Sigmoid colon (tissue), 7 donors: Measurements from ENCODE around the gene MED31. TPM values are rescaled to one million over a fixed set of nuclear protein-coding genes. Genes with fewer than 3 reads are reported as not detected.

Experiments used
- DNase-seq: peaks from one replicate; pipeline ENCODE4 v3.0.0-alpha.2; 2019
- H3K27ac ChIP-seq, 4 donors: fragments of 200-600 bp; sonication (generic); one replicate each; pipeline ENCODE4 v1.5.1; 2016 to 2019; ENCODE audit warnings: mild to moderate bottlenecking in 1 of 4
- H3K27me3 ChIP-seq, 3 donors: fragments of 200-600 bp; sonication (generic); one replicate each; pipeline ENCODE4 v1.5.1; 2019; ENCODE audit warnings: mild to moderate bottlenecking in 1 of 3
- H3K36me3 ChIP-seq, 4 donors: fragments of 200-600 bp; sonication (generic); one replicate each; pipeline ENCODE4 v1.5.1; 2016 to 2019
- H3K4me1 ChIP-seq, 4 donors: fragments of 200-600 bp; sonication (generic); one replicate each; pipeline ENCODE4 v1.5.1; 2017 to 2019
- H3K4me3 ChIP-seq, 4 donors: fragments of 200-600 bp; sonication (generic); one replicate each; pipeline ENCODE4 v1.5.1; 2017 to 2019; ENCODE audit warnings: mild to moderate bottlenecking in 2 of 4, moderate library complexity in 1 of 4
- H3K9me3 ChIP-seq, 4 donors: fragments of 200-600 bp in 3 of 4; sonication (generic) in 3 of 4; one replicate each; pipeline versions ENCODE4 v1.5.1 to v1.6.1; 2013 to 2019
- CTCF ChIP-seq, 4 experiments: fragments of 450-650 bp in 3 of 4; fragments of 200-600 bp in 1 of 4; IDR thresholded peaks; one replicate each; pipeline ENCODE4 v1.5.1; 2016 to 2019; ENCODE audit warnings: antibody characterized with exemption in 4 of 4, mild to moderate bottlenecking in 3 of 4, moderate library complexity in 2 of 4
- EP300 ChIP-seq, 4 donors: sonication (generic); formaldehyde crosslinking; IDR thresholded peaks; one replicate each; pipeline ENCODE4 v1.6.1; 2017; ENCODE audit warnings: antibody characterized with exemption in 4 of 4
- POLR2A ChIP-seq, 2 donors: fragments of 450-650 bp; IDR thresholded peaks; one replicate each; pipeline ENCODE4 v1.6.1; 2016; ENCODE audit warnings: antibody characterized with exemption in 2 of 2, mild to moderate bottlenecking in 2 of 2, moderate library complexity in 2 of 2
- POLR2AphosphoS5 ChIP-seq, 4 donors: sonication (generic); formaldehyde crosslinking; IDR thresholded peaks; one replicate each; pipeline ENCODE4 v1.6.1; 2017; ENCODE audit warnings: antibody characterized with exemption in 4 of 4
- WGBS, 2 donors: extraction: QIAGEN DNeasy Blood & Tissue Kit; methylation state at CpG; one replicate each; pipeline ENCODE4 v1.1.7; 2013; 5-methylcytosine and 5-hydroxymethylcytosine counted together
- intact Hi-C: fragments of 100-400 bp; cut with DNase I; formaldehyde crosslinking; loops from one replicate; pipeline ENCODE4 v1.15.1; 2023
- polyA plus RNA-seq, 3 donors: library from polyadenylated mRNA; stranded (reverse); fragments of 200-250 nt; gene quantifications; one replicate each; pipeline ENCODE4 v1.2.3, GENCODE V29; 2013
- total RNA-seq, 4 donors: library from RNA; depleted of rRNA; stranded (reverse); fragments of >200 nt; gene quantifications; one replicate each; pipeline ENCODE4 v1.1.0, GENCODE V29; 2016
- donor health status: healthy with polysubstance abuse.
- donor health status: Bipolar disorder and iron deficiency.
- donor health status: healthy.

Gene MED31
- total and polyA plus RNA-seq, 7 donors = 2.0 to 24.0 (median 8.6) TPM

- 64 to 86% methylated on average over 5 of the region's 5 CpGs for WGBS, 2 donors
- TF ChIP-seq EP300 (IDR thresholded peaks at IDR 0.05) (no peak), POLR2A (IDR thresholded peaks at IDR 0.05) (no peak), POLR2AphosphoS5 (IDR thresholded peaks at IDR 0.05) (no peak), CTCF (IDR thresholded peaks at IDR 0.05) (no peak)
- no peaks in the 10 kb centered on the region for H3K9me3 ChIP-seq
- no peaks in the 10 kb centered on the region for H3K36me3 ChIP-seq
- intact Hi-C loops = no loop called here
- no peaks in the 10 kb centered on the region for H3K4me1 ChIP-seq
- H3K4me3 ChIP-seq = no peak overlapping the region
- no peak overlapping the region for H3K27ac ChIP-seq
- H3K27me3 ChIP-seq = peaks cover 0 to 27% (median 0%) of the 10 kb centered on the region in 3 donors
- DNase-seq = no peak
Observed at GRCh38 chr17:6681671-6682070, 30.3 kb upstream of the MED31 start.

- intact Hi-C loops = no loop called here
- WGBS, 2 donors = 50 to 78% methylated on average over 4 of the region's 4 CpGs
- no peaks in the 10 kb centered on the region for H3K36me3 ChIP-seq
- no peak for DNase-seq
- no peak overlapping the region for H3K4me3 ChIP-seq
- no peaks in the 10 kb centered on the region for H3K4me1 ChIP-seq
- no peak overlapping the region for H3K27ac ChIP-seq
- no peaks in the 10 kb centered on the region for H3K9me3 ChIP-seq
- no peak for TF ChIP-seq POLR2A (IDR thresholded peaks at IDR 0.05)
- TF ChIP-seq EP300 (IDR thresholded peaks at IDR 0.05) = no peak
- TF ChIP-seq CTCF (IDR thresholded peaks at IDR 0.05) = no peak
- no peak for TF ChIP-seq POLR2AphosphoS5 (IDR thresholded peaks at IDR 0.05)
- H3K27me3 ChIP-seq = peaks cover 0 to 30% (median 0%) of the 10 kb centered on the region in 3 donors
Observed at GRCh38 chr17:6681176-6681575, 29.8 kb upstream of the MED31 start.

GRCh38 chr17:6679241-6679640, 27.8 kb upstream of the MED31 start:
- no peak for DNase-seq
- Histone ChIP-seq H3K36me3 (no peaks in the 10 kb centered on the region), H3K9me3 (no peaks in the 10 kb centered on the region), H3K27me3 (peaks cover 0 to 25% (median 0%) of the 10 kb centered on the region in 3 donors), H3K27ac (no peak overlapping the region), H3K4me1 (no peaks in the 10 kb centered on the region), H3K4me3 (no peak overlapping the region)
- intact Hi-C loops = no loop called here
- TF ChIP-seq POLR2A (IDR thresholded peaks at IDR 0.05) (no peak), CTCF (IDR thresholded peaks at IDR 0.05) (no peak), POLR2AphosphoS5 (IDR thresholded peaks at IDR 0.05) (no peak), EP300 (IDR thresholded peaks at IDR 0.05) (no peak)
- WGBS, 2 donors = 74 to 80% methylated on average over 6 of the region's 6 CpGs

GRCh38 chr17:6677946-6678345, 26.5 kb upstream of the MED31 start:
- no peaks in the 10 kb centered on the region for H3K36me3 ChIP-seq
- intact Hi-C loops = no loop called here
- H3K9me3 ChIP-seq = no peaks in the 10 kb centered on the region
- DNase-seq = no peak
- peaks cover 0 to 25% (median 0%) of the 10 kb centered on the region in 3 donors for H3K27me3 ChIP-seq
- H3K4me1 ChIP-seq = no peaks in the 10 kb centered on the region
- H3K27ac ChIP-seq = no peak overlapping the region
- no peak overlapping the region for H3K4me3 ChIP-seq
- 75 to 76% methylated on average over 7 of the region's 7 CpGs for WGBS, 2 donors
- TF ChIP-seq POLR2A (IDR thresholded peaks at IDR 0.05) (no peak), EP300 (IDR thresholded peaks at IDR 0.05) (no peak), CTCF (IDR thresholded peaks at IDR 0.05) (no peak), POLR2AphosphoS5 (IDR thresholded peaks at IDR 0.05) (no peak)

GRCh38 chr17:6677158-6677831, 25.9 kb upstream of the MED31 start:
- Histone ChIP-seq H3K4me3 (no peak overlapping the region), H3K27ac (no peak overlapping the region), H3K27me3 (peaks cover 0 to 25% (median 0%) of the 10 kb centered on the region in 3 donors), H3K9me3 (no peaks in the 10 kb centered on the region), H3K36me3 (no peaks in the 10 kb centered on the region), H3K4me1 (no peaks in the 10 kb centered on the region)
- no peak for DNase-seq
- 33 to 54% methylated on average over 16 of the region's 16 CpGs for WGBS, 2 donors
- no peak for TF ChIP-seq CTCF (IDR thresholded peaks at IDR 0.05)
- no peak for TF ChIP-seq POLR2A (IDR thresholded peaks at IDR 0.05)
- no peak for TF ChIP-seq EP300 (IDR thresholded peaks at IDR 0.05)
- intact Hi-C loops = no loop called here
